Measurements from ENCODE around the gene DNAJB1.

DNA sequence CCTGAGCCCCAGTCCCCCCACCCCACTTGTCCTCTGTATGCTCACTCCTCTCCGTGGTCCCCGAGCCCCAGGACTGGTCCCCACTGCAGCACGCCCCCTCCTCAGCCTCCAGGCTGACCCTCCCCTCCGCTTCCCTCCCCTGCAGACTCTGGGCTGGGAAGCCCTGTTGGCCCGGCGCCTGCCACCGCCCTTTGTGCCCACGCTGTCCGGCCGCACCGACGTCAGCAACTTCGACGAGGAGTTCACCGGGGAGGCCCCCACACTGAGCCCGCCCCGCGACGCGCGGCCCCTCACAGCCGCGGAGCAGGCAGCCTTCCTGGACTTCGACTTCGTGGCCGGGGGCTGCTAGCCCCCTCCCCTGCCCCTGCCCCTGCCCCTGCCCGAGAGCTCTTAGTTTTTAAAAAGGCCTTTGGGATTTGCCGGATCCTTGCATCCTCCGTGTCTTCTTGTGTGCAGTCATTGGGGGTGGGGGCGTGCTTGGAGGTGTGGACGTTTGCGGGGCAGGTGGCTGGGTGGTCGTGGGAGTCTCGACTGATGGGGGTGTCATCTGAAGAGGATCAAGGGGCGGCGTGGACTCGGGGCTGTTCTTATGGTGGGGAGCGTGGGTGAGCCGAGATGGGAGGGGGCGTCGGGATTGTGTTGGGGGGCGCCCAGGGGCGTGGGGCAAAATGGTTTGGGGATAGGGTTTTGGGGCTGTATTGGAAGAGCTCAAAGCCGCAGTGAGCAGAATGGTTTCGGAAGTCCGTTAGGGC lies 46.6 kb downstream of the DNAJB1 start:
- TF ChIP-seq, protein P1, sequence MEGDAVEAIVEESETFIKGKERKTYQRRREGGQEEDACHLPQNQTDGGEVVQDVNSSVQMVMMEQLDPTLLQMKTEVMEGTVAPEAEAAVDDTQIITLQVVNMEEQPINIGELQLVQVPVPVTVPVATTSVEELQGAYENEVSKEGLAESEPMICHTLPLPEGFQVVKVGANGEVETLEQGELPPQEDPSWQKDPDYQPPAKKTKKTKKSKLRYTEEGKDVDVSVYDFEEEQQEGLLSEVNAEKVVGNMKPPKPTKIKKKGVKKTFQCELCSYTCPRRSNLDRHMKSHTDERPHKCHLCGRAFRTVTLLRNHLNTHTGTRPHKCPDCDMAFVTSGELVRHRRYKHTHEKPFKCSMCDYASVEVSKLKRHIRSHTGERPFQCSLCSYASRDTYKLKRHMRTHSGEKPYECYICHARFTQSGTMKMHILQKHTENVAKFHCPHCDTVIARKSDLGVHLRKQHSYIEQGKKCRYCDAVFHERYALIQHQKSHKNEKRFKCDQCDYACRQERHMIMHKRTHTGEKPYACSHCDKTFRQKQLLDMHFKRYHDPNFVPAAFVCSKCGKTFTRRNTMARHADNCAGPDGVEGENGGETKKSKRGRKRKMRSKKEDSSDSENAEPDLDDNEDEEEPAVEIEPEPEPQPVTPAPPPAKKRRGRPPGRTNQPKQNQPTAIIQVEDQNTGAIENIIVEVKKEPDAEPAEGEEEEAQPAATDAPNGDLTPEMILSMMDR (IDR thresholded peaks at IDR 0.05) = no peak
- TF ChIP-seq EP300 (IDR thresholded peaks at IDR 0.05) (no peak), POLR2AphosphoS5 (IDR thresholded peaks at IDR 0.05) (no peak), POLR2A (IDR thresholded peaks at IDR 0.05) (no peak)
